OCI-LY7 (cell line): Measurements from ENCODE around the gene PKN2. TPM values are rescaled to one million over a fixed set of nuclear protein-coding genes. Genes with fewer than 3 reads are reported as not detected.
"Not testable (repeated sequence)": the region's sequence is repeated elsewhere in the genome, so short reads cannot be mapped to it uniquely, and the experiment has no call there.

Experiments
- BruUV-seq: library from RNA; stranded (reverse); fragments of 400-500 nt; replicated peaks from 2 replicates; lab custom pipeline; 2021; lab: Mats Ljungman, UMichigan
- CTCF ChIA-PET: fragments of 300-600 bp; sonication (Branson Sonifier 250); formaldehyde crosslinking; loops from one replicate; lab custom pipeline; 2022; ENCODE audit warnings: antibody characterized with exemption; ENCODE audit not compliant: unreplicated experiment; lab: Charles Lee
- POLR2A ChIA-PET: fragments of 300-600 bp; sonication (Branson Sonifier 250); formaldehyde crosslinking; loops from one replicate; lab custom pipeline; 2022; ENCODE audit warnings: antibody characterized with exemption; lab: Charles Lee
- DNase-seq: peaks from one replicate; pipeline ENCODE4 v3.0.0-alpha.2; 2015; ENCODE audit warnings: low spot score
- H2AFZ ChIP-seq: fragments of 200-600 bp; sonication (generic), shearing (Covaris generic); 2 replicates; pipeline ENCODE4 v1.6.1; 2014; ENCODE audit warnings: mild to moderate bottlenecking, antibody characterized with exemption, low read length, moderate library complexity
- H3K27ac ChIP-seq: fragments of 200-600 bp; sonication (generic); 2 replicates; pipeline ENCODE4 v1.5.1; 2014; ENCODE audit warnings: mixed run types, low read depth, mild to moderate bottlenecking, moderate library complexity, low read length, inconsistent platforms; ENCODE audit not compliant: poor library complexity, severe bottlenecking
- H3K36me3 ChIP-seq: fragments of 200-600 bp; sonication (generic); 2 replicates; pipeline ENCODE4 v1.6.1; 2014; ENCODE audit warnings: mild to moderate bottlenecking, antibody characterized with exemption, low read length, moderate library complexity, mixed read lengths; ENCODE audit not compliant: insufficient read depth
- H3K4me1 ChIP-seq: fragments of 200-600 bp; sonication (generic); 2 replicates; pipeline ENCODE4 v1.5.1; 2014; ENCODE audit warnings: mild to moderate bottlenecking, low read length; ENCODE audit not compliant: insufficient read depth, poor library complexity, severe bottlenecking
- H3K4me2 ChIP-seq: fragments of 200-600 bp; sonication (generic); 2 replicates; pipeline ENCODE4 v1.6.1; 2014; ENCODE audit warnings: mild to moderate bottlenecking, low read length
- H3K4me3 ChIP-seq: fragments of 200-600 bp; sonication (generic); 2 replicates; pipeline ENCODE4 v1.5.1; 2014; ENCODE audit warnings: mild to moderate bottlenecking, low read depth, low read length; ENCODE audit not compliant: poor library complexity, severe bottlenecking
- H3K79me2 ChIP-seq: fragments of 200-600 bp; sonication (generic); 2 replicates; pipeline ENCODE4 v1.6.1; 2016; ENCODE audit warnings: low read depth, mild to moderate bottlenecking, low read length, moderate library complexity, mixed read lengths; ENCODE audit not compliant: insufficient read depth
- H3K9me2 ChIP-seq: fragments of 200-600 bp; sonication (generic); 2 replicates; pipeline ENCODE4 v1.6.1; 2016; ENCODE audit warnings: mild to moderate bottlenecking, low read length, mixed read lengths; ENCODE audit not compliant: insufficient read depth
- H3K9me3 ChIP-seq: fragments of 200-600 bp; sonication (generic); 2 replicates; pipeline ENCODE4 v1.6.1; 2014; ENCODE audit warnings: mild to moderate bottlenecking, mixed run types, low read length, mixed read lengths
- H4K20me1 ChIP-seq: fragments of 200-600 bp; sonication (generic); 2 replicates; pipeline ENCODE4 v1.6.1; 2014; ENCODE audit warnings: mild to moderate bottlenecking, antibody characterized with exemption, low read length, moderate library complexity, mixed read lengths; ENCODE audit not compliant: insufficient read depth
- EZH2phosphoT487 ChIP-seq: fragments of 200-600 bp; sonication (generic); IDR thresholded peaks from 2 replicates; pipeline ENCODE4 v1.6.1; 2018; ENCODE audit warnings: low read depth, borderline replicate concordance, mild to moderate bottlenecking, mixed run types, antibody characterized with exemption, low read length, moderate library complexity, mixed read lengths
- intact Hi-C: fragments of 100-400 bp; cut with micrococcal nuclease; formaldehyde crosslinking; loops from one replicate; pipeline ENCODE4 v1.10.0; 2022; ENCODE audit not compliant: unreplicated experiment
- total RNA-seq, 2 experiments: library from RNA; depleted of rRNA in 1 of 2; stranded (reverse); fragments of >200 nt in 1 of 2; shearing (Covaris generic) in 1 of 2; gene quantifications; 2 replicates each; pipeline ENCODE4 v1.2.3, GENCODE V29; 2014 to 2022
- TF ChIP-seq, protein P1 (sequence below): fragments of 200-600 bp; sonication (generic); conservative IDR thresholded peaks from 2 replicates; pipeline ENCODE4 v1.5.1; 2014; ENCODE audit warnings: mild to moderate bottlenecking, antibody characterized with exemption, low read length, moderate library complexity, mixed read lengths

The PKN2 gene
- total RNA-seq, 2 experiments from 2014 or later = 22.3 to 28.2 TPM

DNA sequence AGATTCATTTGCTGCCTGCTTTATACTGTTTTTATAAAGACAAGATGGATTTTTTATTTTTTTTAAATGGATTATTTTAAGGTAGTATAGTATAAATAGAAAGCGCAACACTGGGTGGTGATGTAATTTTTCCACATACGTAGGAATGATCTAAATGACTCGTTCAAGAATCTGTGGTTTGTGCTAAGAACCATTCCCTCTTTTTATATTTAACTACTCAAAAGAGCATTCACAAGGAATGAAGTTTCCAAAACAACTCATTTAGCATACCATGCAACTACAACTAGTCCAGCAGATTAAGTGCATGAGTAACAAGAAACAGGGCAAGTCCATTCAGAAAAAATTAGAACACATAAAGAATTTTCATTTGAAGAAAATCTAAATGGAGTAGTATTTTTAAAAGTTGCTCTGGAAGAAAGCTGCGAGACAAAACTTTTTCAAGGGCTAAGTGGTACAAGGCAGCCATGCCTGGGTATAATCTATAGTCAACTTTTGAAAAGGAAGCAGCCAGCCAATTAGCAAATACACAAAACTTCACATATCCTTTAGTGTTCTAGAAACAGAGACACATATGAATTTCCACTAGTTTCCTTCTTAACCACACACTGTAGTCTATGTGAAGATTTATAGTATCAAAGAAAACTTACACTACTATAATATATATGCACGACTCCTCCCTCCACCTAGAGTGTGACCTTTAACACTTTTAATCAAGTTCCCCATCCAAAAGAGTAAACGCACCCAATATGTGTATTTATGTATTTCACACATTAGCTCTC lies 183.9 kb downstream of the PKN2 start:
- Histone ChIP-seq H3K36me3 (peaks cover 40% of the 10 kb centered on the region), H3K9me3 (no peaks in the 10 kb centered on the region), H3K79me2 (peaks cover 47% of the 10 kb centered on the region), H3K4me2 (no peak overlapping the region), H3K4me3 (no peak overlapping the region), H2AFZ (no peak overlapping the region), H4K20me1 (peaks cover 5% of the 10 kb centered on the region), H3K4me1 (no peaks in the 10 kb centered on the region), H3K9me2 (no peaks in the 10 kb centered on the region), H3K27ac (no peak overlapping the region)
- ChIA-PET CTCF (no interaction called here), POLR2A (interaction anchor here (1.3 kb wide), 1 partner anchor 8 kb away, joined by 3 read pairs; no protein-coding TSS in a partner anchor)
- intact Hi-C loops = no loop called here
- no peak for DNase-seq
- no TSS peak for BruUV-seq
- no peak for TF ChIP-seq EZH2phosphoT487
- TF ChIP-seq, protein P1, sequence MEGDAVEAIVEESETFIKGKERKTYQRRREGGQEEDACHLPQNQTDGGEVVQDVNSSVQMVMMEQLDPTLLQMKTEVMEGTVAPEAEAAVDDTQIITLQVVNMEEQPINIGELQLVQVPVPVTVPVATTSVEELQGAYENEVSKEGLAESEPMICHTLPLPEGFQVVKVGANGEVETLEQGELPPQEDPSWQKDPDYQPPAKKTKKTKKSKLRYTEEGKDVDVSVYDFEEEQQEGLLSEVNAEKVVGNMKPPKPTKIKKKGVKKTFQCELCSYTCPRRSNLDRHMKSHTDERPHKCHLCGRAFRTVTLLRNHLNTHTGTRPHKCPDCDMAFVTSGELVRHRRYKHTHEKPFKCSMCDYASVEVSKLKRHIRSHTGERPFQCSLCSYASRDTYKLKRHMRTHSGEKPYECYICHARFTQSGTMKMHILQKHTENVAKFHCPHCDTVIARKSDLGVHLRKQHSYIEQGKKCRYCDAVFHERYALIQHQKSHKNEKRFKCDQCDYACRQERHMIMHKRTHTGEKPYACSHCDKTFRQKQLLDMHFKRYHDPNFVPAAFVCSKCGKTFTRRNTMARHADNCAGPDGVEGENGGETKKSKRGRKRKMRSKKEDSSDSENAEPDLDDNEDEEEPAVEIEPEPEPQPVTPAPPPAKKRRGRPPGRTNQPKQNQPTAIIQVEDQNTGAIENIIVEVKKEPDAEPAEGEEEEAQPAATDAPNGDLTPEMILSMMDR = no peak

DNA sequence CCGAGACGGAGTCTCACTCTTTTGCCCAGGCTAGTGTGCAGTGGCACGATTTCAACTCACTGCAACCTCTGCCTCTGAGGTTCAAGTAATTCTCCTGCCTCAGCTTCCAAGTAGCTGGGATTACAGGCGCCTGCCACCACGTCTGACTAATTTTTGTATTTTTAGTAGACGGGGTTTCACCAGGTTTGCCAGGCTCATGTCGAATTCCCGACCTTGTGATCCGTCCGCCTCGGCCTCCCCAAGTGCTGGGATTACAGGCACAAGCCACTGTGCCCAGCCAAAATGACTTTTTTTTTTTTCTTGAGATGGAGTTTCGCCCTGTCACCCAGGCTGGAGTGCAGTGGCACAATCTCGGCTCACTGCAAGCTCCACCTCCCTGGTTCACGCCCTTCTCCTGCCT lies 185.6 kb downstream of the PKN2 start:
- Histone ChIP-seq H3K79me2 (peaks cover 62% of the 10 kb centered on the region), H3K36me3 (peaks cover 38% of the 10 kb centered on the region)
- H3K4me1 ChIP-seq, CTCF ChIA-PET, H3K4me2 ChIP-seq, H3K27ac ChIP-seq, BruUV-seq, H2AFZ ChIP-seq, H4K20me1 ChIP-seq, DNase-seq, H3K9me3 ChIP-seq, intact Hi-C loops, H3K9me2 ChIP-seq, H3K4me3 ChIP-seq: not testable (repeated sequence)
- POLR2A ChIA-PET = interaction anchor here (1.6 kb wide), 1 partner anchor 10 kb away, joined by 3 read pairs; no protein-coding TSS in a partner anchor

DNA sequence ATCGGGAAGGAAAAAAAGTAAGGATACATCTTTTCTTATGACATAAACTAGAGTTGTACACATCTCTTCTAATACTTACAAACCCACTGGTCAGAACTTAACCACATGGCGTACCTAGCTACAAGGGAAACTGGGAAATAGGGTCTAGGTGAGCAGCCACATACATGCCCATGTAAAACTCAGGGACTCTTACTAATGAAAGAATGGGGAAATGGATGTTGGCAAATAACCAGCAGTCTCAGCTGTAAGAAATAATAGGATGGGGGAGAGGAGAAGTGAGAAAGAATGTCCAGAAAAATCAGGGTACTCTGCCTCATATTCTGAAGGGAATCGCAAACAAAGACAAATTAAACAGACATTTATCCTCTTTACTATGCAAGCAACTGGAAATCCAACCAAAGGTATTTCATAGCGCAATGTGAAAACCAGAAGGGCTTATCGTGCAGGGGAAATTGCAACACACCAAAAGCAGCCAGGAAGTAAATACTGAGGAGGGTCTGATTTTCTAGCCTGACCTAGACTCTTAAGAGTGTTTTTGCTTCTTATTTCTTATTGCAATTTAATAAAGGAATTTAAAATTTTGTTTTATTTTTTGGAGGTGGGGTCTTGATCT lies 189.8 kb downstream of the PKN2 start:
- no peaks in the 10 kb centered on the region; the same call in 1 of the 2 replicates for H4K20me1 ChIP-seq
- peaks cover 55% of the 10 kb centered on the region; the same call in 1 of the 2 replicates for H3K79me2 ChIP-seq
- ChIA-PET CTCF (no interaction called here), POLR2A (interaction anchor here (0.6 to 1.4 kb wide), 4 partner anchors 10 to 96 kb away, joined by 3 to 6 read pairs (median 4); no protein-coding TSS in a partner anchor)
- no TSS peak for BruUV-seq
- no peak overlapping the region for H2AFZ ChIP-seq
- no peaks in the 10 kb centered on the region for H3K9me3 ChIP-seq
- H3K4me2 ChIP-seq = no peak overlapping the region
- H3K9me2 ChIP-seq = no peaks in the 10 kb centered on the region
- H3K27ac ChIP-seq = no peak overlapping the region
- H3K4me3 ChIP-seq = no peak overlapping the region
- DNase-seq = no peak
- H3K4me1 ChIP-seq = no peaks in the 10 kb centered on the region
- H3K36me3 ChIP-seq = peaks cover 55% of the 10 kb centered on the region
- TF ChIP-seq, protein P1 = no peak
- intact Hi-C loops = no loop called here
